Fibroblast of the aortic adventitia (primary cell): ENCODE results near the gene DRD4. TPM values are rescaled to one million over a fixed set of nuclear protein-coding genes. Genes with fewer than 3 reads are reported as not detected.
"Not testable (repeated sequence)": the region's sequence is repeated elsewhere in the genome, so short reads cannot be mapped to it uniquely, and the experiment has no call there.

Experiments
- DNase-seq: peaks from one replicate; pipeline ENCODE4 v3.0.0-alpha.2; 2010; ENCODE audit warnings: low read depth
- H3K4me3 ChIP-seq: 2 replicates; pipeline ENCODE4 v1.5.1; 2011; ENCODE audit warnings: low read depth, mild to moderate bottlenecking, control low read depth, low read length, moderate library complexity
- total RNA-seq: library from RNA; depleted of rRNA; stranded (reverse); fragments of >200 nt; gene quantifications from 2 replicates; pipeline ENCODE4 v1.2.3, GENCODE V29; 2012; ENCODE audit warnings: low replicate concordance
- TF ChIP-seq, protein P1 (sequence below): IDR thresholded peaks from 2 replicates; pipeline ENCODE4 v1.5.1; 2011; ENCODE audit warnings: mild to moderate bottlenecking, low read length, control low read depth, inconsistent platforms; ENCODE audit not compliant: insufficient read depth

Gene DRD4
- total RNA-seq, 1 donor, result 0.09 TPM

DNA sequence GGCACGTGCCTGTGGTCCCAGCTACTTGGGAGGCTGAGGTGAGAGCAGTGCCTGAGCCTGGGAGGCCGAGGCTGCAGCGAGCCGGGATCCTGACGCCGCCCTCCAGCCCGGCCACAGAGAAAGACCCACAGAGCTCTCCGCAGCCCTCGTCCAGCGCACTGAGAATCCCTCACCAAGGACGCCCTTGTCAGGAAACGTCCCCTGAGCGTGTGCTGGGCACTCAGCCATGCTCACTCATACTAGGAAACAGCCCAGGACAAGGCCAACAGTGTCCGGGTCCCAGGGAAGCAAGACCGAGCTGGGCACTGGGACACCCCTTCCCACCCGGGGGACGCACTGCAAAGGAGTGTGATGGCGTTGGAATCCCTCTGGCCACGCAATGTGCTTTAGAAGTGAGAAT, 43.4 kb downstream of the DRD4 start:
- DNase-seq, result no peak
- H3K4me3 ChIP-seq, result no peak overlapping the region
- TF ChIP-seq, protein P1, sequence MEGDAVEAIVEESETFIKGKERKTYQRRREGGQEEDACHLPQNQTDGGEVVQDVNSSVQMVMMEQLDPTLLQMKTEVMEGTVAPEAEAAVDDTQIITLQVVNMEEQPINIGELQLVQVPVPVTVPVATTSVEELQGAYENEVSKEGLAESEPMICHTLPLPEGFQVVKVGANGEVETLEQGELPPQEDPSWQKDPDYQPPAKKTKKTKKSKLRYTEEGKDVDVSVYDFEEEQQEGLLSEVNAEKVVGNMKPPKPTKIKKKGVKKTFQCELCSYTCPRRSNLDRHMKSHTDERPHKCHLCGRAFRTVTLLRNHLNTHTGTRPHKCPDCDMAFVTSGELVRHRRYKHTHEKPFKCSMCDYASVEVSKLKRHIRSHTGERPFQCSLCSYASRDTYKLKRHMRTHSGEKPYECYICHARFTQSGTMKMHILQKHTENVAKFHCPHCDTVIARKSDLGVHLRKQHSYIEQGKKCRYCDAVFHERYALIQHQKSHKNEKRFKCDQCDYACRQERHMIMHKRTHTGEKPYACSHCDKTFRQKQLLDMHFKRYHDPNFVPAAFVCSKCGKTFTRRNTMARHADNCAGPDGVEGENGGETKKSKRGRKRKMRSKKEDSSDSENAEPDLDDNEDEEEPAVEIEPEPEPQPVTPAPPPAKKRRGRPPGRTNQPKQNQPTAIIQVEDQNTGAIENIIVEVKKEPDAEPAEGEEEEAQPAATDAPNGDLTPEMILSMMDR, result no peak

DNA sequence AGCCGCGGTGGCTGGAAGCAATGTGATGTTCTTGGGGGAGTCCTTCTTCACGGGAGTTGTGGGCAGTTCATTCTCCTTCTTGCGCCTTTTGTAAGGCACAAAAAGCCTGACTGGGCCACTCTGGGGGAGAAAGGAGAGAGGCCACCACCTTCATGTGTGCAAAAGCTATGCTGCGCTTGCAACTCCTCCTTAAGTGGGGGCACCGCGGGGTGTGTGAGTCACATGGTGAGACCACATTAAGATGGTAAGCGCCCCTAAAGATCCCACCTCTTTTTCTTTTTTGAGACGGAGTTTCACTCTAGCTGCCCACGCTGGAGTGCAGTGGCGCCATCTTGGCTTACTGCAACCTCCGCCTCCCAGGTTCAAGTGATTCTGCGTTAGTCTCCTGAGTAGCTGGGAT, 43.9 kb downstream of the DRD4 start:
- H3K4me3 ChIP-seq, result no peak overlapping the region
- no peak for DNase-seq
- TF ChIP-seq, protein P1, result no peak

DNA sequence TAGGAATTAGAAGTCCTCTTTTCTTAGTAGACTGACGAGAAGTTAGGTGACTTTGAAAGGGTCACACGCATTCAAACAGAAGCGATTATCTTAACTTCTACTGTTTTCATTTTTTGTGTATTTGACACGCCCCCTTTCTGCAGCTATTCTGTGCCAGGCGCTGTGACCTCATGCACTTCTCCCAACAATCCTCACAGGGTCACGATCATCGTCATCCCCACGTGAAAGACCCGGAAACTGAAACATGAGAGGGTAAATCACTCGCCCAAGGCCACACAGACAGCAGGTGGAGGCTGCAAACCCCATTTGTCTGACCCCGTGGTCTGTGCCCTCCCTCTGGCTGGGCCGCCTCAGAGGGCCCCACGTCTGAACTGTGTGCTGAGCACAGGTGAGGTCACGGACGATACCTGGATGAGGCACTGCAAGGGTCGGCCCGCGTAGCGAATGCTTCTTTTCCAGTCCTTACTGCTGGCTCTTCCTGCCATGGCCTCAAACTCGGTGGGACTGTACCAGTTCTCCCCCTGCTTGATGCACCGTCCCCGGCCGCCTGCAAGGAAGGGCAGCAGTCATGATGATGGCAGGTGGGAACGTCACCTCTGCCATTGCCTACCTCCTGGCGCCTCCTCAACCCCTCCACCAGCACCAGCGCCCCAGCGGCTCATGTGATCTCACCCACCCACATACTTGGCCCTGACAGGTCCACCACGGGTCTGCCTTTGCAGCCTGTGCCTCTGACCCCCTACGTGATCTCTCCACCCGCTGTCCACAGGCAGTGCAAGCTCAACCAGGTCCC, 49.6 kb downstream of the DRD4 start:
- TF ChIP-seq, protein P1, result no peak
- no peak overlapping the region for H3K4me3 ChIP-seq
- no peak for DNase-seq

DNA sequence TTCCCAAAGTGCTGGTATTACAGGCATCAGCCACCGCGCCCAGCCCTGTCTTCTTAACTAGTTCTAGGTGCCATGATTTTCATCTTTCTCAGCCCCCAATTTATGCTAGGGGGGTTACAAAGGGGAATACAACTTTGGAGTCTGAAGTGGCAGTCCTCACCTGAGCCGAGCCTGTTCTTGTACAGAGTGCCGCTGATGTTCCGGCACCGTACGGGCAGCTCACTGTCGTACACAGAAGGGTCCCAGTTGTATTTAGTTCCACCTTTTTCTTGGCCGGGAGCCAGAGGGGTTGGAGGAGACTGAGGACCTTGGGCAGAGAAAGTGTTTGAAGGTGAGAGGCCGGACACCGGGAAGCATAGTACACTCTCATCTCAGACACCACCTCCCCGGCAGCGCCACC, 50.7 kb downstream of the DRD4 start:
- TF ChIP-seq, protein P1, result no peak
- H3K4me3 ChIP-seq, result no peak overlapping the region
- no peak for DNase-seq

DNA sequence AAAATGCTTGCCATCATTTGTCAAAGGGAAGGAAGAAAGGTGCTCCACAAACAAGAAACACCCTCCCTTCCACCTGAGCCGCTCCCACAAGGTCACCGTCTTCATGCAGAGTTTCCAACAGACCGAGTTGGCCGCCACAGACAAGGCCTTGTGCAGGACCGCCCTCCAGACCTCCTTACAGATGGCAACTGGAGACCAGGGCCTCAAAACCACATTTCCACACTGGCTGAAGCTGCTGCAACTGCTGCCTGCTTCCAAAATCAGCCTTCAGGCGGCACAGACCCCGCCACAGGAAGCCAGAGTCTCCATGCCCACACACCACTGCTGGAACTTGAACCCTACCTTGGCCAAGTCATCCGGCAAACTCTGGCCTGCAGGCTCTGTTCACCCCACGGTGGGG, 51.6 kb downstream of the DRD4 start:
- TF ChIP-seq, protein P1, result no peak
- no peak overlapping the region for H3K4me3 ChIP-seq
- DNase-seq, result no peak

DNA sequence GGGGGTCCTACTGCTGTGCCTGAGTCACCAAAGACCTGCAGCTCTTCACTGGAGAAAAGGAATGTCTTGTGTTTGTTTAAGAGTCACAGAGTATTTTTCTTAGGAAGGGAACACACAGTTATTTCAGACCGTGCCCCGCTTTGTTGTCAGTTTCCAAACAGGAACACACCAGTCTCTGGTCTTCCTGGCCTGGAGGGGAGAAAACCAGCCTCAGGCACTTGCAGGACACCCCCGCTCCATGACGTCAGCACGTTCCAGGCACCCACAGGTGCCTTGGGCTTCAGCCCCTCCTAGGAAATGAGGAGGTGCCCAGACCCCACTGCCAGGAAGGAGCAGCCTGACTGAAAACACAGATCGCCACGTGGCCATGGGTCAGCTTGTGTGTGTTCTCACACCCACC, 52.6 kb downstream of the DRD4 start:
- TF ChIP-seq, protein P1, result no peak
- DNase-seq, result no peak
- no peak overlapping the region for H3K4me3 ChIP-seq

DNA sequence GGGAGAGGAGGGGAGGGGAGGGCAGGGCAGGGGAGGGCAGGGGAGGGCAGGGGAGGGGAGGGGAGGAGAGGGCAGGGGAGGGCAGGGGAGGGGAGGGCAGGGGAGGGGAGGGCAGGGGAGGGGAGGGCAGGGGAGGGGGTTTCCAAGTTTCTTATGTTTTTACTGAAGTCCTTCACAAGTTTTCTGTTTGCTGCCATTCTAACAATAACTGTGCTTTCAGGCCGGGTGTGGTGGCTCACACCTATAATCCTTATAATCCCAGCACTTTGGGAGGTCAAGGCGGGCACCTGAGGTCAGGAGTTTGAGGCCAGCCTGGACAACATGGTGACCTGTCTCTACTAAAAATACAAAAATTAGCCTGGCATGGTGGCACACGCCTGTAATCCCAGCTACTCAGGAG, 53.2 kb downstream of the DRD4 start:
- not testable (repeated sequence) for DNase-seq, H3K4me3 ChIP-seq

Other genes with a start within 250 kb of the DRD4 start
- 1.3 and 5.6 TPM in 2 replicates for gene PKP3, start 243.1 kb upstream of the DRD4 start, total RNA-seq
- 30.4 and 38.7 TPM in 2 replicates for gene SIGIRR, start 222.3 kb upstream of the DRD4 start, total RNA-seq
- gene ANO9, start 195.3 kb upstream of the DRD4 start, total RNA-seq, result not detected in 2 replicates
- 28.7 and 51.6 TPM in 2 replicates for gene PTDSS2, start 187.0 kb upstream of the DRD4 start, total RNA-seq
- 388 and 436 TPM in 2 replicates for gene RNH1, start 130.0 kb upstream of the DRD4 start, total RNA-seq
- 34.6 and 44.4 TPM in 2 replicates for gene HRAS, start 101.7 kb upstream of the DRD4 start, total RNA-seq
- 0.45 and 1.2 TPM in 2 replicates for gene LRRC56, start 99.7 kb upstream of the DRD4 start, total RNA-seq
- 0.36 TPM in 1 of 2 replicates, not detected in the other for gene LMNTD2, start 76.5 kb upstream of the DRD4 start, total RNA-seq
- gene RASSF7, start 76.3 kb upstream of the DRD4 start, total RNA-seq, result 1.6 and 2.5 TPM in 2 replicates
- 27.6 and 37.5 TPM in 2 replicates for gene PHRF1, start 60.8 kb upstream of the DRD4 start, total RNA-seq
- 6.5 and 6.8 TPM in 2 replicates for gene IRF7, start 21.3 kb upstream of the DRD4 start, total RNA-seq
- gene CDHR5, start 12.3 kb upstream of the DRD4 start, total RNA-seq, result not detected in 2 replicates
- not detected in 2 replicates for gene SCT, start 10.1 kb upstream of the DRD4 start, total RNA-seq
- 26.7 and 40.0 TPM in 2 replicates for gene DEAF1, start 58.0 kb downstream of the DRD4 start, total RNA-seq
- 3.6 and 9.4 TPM in 2 replicates for gene TMEM80, start 58.5 kb downstream of the DRD4 start, total RNA-seq
- 47.9 and 49.2 TPM in 2 replicates for gene EPS8L2, start 69.0 kb downstream of the DRD4 start, total RNA-seq
- 123 and 146 TPM in 2 replicates for gene TALDO1, start 110.2 kb downstream of the DRD4 start, total RNA-seq
- 40.6 and 53.4 TPM in 2 replicates for gene GATD1, start 140.2 kb downstream of the DRD4 start, total RNA-seq
- 0.65 and 1.2 TPM in 2 replicates for gene CEND1, start 152.8 kb downstream of the DRD4 start, total RNA-seq
- gene SLC25A22, start 161.0 kb downstream of the DRD4 start, total RNA-seq, result 16.7 and 17.6 TPM in 2 replicates
- gene PIDD1, start 168.0 kb downstream of the DRD4 start, total RNA-seq, result 6.3 and 8.8 TPM in 2 replicates
- gene RPLP2, start 172.7 kb downstream of the DRD4 start, total RNA-seq, result 99.4 and 841 TPM in 2 replicates
- 20.0 and 27.7 TPM in 2 replicates for gene PNPLA2, start 181.6 kb downstream of the DRD4 start, total RNA-seq
- gene CRACR2B, start 190.7 kb downstream of the DRD4 start, total RNA-seq, result 1.3 and 1.8 TPM in 2 replicates
- 159 and 311 TPM in 2 replicates for gene CD151, start 195.7 kb downstream of the DRD4 start, total RNA-seq
- gene POLR2L, start 205.3 kb downstream of the DRD4 start, total RNA-seq, result 61.7 and 135 TPM in 2 replicates
- 164 and 252 TPM in 2 replicates for gene TSPAN4, start 205.6 kb downstream of the DRD4 start, total RNA-seq